Endometrial microvascular endothelial cells (primary cell): ENCODE measurements around the gene PDGFB. TPM values are rescaled to one million over a fixed set of nuclear protein-coding genes. Genes with fewer than 3 reads are reported as not detected.

ENCODE experiments used
- in situ Hi-C: cut with HindIII; loops from 2 replicates; pipeline ENCODE4 v1.10.0; 2017; ENCODE audit warnings: low sequenced_read_pairs, low pct_unique_long_range_greater_than_20kb; ENCODE audit errors: inconsistent ontology term
- total RNA-seq: library from RNA; depleted of rRNA; stranded (reverse); fragments of >200 nt; gene quantifications from one replicate; pipeline ENCODE4 v1.2.3, GENCODE V29; 2015; ENCODE audit errors: inconsistent ontology term

The PDGFB gene
- total RNA-seq, 1 donor from 2014 or later: 64.7 TPM

DNA sequence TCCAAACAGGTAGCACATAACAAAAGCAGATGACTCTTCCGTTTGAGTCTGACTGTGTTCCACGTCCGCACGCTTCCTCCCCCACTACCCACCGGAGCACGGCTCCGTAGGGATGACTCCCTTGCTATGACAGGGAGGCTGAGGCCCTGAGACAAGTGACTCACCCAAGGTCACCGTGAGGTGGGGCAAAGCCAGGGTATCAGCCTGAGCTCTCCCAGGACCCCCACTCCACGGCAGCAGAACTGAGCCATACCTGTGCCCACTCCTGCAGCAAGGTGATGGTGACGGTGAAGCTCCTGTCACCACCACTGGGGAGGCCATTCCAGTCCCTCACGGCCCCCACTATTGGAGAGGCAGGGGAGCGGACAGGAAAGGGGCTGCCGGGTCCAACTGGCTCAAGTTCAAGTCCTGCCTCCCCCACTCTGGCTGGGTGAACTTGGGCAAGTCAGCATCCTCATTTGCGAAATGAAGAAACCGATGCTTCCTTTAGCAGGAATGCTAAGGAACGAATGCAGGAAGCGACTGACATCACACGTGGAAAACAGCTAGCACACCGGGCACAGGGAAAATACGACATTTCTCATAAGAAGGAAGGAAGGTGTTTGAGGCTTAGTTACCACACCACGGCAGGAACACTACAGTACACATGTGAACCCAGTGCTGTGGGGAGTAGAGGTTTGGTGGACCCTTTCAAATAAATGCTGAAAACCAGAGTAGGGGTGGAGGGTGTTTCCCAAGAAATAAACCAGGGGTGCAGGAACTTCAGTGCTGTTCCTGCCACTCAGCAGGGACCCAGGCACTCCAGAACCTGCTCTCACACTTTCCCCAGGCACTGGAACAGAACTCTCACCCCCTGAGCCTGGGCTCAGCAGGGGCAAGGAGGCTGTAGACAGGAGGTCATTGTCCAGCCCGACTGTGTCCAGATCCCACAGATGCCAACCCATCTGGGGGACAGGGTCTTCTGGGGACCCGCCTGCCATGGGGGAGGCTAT, 59.9 kb downstream of the PDGFB start:
- in situ Hi-C loops: no loop called here

DNA sequence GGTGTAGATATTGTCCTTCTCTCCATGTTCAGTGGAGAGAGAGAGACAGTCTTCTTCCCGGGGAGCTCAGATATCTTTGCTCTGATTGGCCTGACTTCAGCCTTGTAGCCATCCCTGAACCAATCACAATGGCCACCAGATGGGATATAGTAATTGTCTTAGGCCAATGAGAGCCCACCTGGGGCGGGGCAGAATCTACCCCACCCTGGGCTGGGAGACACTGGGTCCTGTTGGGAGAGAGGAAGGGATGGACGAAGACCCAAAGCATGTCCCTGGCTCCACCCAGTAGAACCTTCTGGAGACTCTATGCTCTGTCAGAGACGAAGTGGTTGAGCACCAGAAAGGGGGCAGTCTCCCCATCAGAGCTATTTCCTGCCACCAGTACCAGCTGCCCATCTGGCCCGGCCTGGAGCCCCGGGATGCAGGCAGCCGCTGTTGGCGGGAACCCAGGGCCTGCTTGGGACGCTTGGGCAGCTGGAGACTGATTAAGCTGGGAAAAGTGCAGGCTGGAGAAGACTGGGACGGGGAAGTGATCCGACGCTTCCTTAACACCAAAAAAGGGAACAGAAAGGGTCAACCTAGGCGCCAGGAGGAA, 60.7 kb downstream of the PDGFB start:
- in situ Hi-C loops: no loop called here

DNA sequence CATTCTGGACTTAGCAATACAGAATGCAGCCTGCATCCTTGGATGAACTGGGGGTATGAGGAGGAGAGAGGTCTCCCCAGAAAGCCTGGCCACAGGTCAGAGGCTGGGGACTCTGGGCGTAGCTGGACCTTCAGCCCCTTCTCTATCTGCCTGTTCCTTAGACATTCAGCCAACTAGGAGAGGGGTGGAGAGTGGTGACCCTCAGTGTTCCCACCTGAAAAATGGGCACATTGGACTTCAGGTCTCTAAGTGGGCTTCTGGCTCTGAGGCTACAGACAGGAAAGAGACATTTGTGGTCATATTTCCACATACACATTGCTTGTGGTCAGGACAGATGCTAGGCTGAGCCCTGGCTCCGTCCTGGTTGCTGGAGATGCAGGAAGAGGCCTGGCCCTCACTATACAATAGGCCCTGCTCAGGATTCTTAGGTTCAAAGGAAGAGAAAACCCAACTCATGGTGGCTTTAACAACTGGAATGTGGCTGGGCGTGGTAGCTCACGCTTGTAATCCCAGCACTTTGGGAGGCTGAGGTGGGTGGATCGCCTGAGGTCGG, 62.2 kb downstream of the PDGFB start:
- in situ Hi-C loops: no loop called here

DNA sequence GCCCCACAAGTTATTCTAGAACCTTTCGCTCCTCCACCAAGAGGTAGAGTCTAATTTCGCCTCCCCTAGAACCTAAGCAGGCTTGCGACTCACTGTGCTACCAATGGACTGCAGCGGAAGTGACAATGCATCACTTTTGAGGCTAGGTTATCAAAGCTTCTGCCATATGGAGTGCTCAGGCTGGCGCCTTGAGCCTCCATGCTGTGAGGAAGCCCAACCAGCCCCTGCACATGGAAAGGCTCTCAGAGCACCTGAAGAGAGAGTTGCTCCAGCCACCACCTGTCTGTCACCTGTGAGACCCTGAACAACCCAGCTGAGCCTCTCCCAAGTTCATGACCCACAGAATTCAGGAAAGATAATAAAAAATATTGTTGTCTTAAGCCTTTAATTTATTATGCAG, 63.0 kb downstream of the PDGFB start:
- in situ Hi-C loops: no loop called here

DNA sequence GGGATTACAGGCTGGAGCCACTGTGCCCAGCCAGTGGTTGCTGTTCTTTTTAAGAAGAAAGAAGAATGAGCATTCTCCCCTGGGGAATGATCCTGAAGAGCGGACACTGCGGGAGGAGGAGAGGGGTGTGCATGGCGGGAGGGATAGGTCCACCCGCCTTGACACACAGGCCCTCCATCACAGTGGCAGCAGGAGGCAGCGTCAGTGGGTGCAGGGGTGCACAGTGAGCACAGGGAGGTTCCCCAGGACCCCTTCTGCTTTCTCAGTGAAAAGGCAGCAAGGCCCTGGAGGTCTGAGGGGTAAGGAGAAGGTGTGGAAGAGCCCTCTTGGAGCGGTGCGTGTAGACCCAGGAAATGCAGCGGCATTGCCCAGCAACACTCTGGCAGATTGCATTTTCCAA, 63.4 kb downstream of the PDGFB start:
- in situ Hi-C loops: no loop called here

DNA sequence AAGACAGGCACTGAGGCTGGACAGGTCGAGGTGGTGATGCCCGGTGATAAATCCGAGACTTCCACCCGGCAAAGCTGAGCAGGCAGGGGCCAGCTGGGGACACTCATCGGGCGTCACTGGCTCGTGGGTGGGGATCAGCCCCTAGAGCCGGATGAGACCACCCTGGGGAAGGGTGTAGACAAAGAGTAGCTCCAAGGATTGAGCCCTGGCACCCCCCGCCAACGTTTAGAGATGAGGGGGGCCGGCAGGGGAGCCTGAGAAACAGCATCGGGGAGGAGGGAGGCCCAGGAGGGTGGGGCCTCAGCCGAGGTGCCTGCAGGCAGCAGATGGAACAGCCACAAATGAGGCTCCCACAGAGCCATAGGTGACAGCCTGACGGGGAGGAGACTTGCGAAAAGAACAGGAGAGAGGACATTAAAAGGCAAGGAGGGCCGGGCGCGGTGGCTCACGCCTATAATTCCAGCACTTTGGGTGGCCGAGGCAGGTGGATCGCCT, 64.9 kb downstream of the PDGFB start:
- in situ Hi-C loops: no loop called here

DNA sequence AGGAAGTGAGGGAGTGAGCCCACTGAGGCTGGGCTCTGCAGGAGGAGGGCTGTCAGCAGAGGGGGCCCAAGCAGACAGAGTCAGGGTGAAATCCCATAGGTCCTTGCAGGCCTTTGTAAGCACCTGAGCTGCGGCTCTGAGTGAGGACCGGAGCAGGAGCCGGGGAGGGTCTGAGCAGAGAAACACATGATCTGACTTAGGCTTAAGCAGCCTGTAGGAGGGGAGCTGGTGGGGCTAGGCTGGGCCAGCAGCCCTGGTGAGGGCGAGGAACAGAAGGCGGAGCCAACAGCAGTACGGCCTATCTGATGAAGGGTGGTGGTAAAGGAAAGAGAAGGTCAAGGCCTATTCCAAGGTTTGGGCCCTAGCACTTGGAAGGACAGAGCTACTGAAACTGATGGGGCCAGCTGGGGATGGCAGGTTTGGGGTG, 65.4 kb downstream of the PDGFB start:
- in situ Hi-C loops: no loop called here

DNA sequence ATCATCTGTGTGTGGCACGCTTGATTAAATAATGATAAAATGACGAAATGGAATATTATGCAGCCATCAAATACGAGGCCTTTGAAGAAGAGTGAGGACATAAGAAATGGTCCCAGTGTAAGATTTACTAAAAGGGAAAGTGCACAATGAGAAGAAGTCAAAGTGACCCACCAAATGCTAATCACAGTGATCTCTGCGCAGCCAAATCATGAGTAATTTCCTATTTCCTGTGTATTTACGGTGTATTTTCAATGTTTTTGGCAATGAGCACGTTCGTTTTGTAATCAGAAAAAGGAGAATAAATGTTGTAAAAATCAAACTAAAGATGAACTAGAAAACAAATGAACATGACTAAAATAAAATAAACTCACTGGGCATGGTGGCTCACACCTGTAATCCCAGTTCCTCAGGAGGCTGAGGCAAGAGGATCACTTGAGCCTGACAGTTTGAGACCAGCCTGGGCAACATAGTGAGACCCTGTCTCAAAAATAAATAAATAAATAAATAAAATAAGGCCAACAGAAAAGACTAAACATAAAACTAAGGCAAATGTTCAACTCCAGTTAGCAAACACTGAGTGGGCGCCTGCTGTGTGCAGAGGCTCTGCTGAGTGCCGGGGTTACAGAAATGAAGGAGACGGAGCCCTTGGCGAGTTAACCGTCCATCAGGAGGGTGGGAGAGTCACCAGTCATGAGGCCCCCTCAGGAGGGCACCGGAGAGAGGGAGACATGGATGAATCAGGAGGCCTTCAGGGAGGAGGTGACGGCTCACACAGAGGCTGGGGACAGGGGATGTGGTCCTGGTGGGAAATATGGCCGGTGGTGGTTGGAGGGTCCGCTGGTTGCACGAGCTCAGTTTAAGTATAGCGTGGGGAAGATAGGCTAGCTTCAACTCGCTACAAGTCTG, 66.3 kb downstream of the PDGFB start:
- in situ Hi-C loops: no loop called here

DNA sequence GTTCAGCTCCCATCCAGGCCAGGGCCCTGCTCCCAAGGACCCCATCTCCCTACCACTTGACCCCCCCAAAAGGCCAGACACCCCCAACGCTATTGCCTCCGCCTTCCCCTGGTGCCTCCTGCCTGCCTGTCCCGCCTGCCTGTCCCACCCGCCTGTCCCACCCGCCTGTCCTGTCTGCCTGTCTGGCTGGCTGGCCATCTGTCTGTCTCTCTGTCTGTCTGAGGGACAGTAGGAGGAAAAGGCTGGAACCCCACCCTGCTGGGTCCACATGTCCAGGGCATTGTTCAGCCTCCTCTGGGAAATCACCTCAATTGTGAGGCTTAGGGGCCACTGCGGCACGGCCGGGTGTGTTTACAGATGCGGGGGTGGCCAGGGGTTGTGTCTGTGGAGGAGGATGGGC, 67.0 kb downstream of the PDGFB start:
- in situ Hi-C loops: no loop called here

DNA sequence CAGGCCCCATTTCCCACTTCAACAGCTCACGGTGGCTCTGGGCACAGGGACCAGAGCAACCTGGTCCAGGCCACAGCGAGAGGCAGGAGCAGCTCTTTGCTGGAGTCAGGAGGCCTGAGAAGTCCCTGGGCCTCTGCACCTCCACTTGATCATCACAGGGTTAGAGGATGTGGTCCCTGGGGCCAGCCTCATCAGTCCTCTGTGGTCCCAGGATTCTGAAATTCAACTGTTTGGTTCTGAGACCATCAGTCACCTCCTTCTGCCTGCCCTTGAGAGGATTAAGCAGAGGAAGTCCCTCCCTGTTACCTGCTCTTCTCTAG, 67.4 kb downstream of the PDGFB start:
- in situ Hi-C loops: no loop called here

DNA sequence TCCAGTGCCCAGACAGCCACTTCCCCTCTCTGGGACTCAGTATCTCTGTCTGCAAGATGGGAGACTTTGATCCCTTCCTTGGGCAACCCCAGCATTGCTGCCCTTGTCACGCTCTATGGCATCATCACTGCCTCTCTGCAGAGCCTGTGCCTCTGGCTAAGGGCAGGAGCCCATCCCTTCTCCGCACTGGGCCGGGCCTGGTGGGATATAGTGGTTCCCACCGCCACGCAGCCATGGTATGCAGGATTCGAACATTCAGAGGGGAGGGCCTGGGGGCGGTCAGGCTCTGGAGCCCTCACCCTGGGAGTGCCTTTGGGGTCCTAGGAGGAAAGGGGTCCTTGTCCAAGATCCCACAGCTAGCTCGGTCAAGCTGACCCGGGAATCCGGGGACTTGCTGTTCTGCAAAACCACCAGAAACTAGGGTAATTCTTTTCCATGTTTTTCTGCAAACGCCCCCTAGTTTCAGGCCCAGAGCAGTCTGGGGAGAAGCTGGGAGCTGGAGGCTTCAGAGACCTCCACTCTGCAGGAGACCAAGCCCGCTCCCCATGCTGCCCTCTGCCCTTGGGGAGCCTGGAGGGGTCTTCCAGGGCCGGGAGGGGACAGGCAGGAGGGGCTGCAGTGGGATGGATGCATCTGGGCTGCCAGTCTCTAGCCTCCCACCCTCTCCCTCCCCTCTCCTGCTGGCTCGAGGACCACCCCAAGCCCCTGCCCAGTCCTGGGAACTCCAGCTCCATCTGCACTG, 67.9 kb downstream of the PDGFB start:
- in situ Hi-C loops: no loop called here

DNA sequence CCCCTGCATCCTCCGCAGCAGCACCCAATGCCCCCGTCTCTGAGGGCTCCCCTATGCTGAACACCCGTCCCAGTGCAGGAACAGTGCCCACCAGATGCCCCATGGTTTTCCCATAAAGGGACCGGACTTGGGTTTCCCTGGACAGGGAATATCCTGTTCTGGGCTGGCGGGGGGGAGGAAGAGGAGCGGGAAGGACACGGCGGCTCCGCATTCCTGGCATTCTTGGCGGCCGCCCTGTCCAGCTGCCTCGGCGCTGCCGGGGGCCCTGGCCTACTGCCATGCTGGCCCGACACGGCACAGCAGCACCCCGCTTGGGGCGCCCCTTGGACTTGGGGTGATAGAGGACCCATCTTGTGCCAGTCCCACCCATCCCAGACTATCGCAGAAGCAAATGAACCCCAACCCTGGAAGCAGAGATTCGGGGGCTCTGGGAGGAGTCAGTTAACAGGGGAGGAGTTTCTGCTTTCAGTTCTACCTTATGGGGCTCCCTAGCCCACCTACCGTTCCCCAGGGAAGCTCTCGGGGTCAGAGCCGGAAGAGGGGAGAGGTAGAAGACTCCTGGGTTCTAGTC, 68.6 kb downstream of the PDGFB start:
- in situ Hi-C loops: no loop called here

DNA sequence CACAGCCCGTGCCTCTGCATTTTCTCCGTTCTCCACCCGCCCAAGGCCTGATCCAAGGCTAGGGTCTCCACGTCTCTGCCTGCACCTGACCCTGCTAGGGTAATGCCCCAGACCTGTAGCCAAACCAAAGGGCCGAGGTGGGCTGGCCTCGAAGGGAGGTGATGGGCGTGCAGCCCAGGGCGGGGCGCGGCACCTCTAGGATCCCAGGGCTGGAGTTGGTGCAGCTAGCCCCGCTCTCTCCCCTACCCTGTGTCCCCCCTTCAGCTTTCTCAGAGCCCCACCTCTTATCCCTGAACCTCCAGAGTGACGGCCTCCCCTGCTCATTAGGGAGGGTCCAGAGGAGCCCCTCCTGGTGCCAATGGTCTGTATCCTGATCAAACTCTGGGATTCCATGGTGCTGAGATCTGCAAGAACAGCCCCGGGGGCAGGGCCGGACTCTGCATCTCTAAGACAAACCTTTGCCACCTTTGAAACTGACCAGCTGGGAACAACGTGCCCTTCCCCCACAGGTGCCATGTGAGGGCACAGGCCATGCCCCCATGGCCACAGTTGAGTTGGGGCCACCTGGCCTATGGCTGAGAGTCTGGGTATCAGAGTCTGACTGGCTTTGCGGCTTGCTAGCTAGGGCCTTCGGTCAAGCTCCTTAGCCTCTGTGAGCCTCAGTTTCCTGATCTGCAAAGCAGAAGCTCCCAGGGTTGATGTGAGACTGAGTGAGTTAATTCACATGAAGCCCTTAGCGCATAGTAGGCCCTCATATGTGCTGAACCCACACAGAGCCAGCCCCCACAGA, 69.2 kb downstream of the PDGFB start:
- in situ Hi-C loops: no loop called here

DNA sequence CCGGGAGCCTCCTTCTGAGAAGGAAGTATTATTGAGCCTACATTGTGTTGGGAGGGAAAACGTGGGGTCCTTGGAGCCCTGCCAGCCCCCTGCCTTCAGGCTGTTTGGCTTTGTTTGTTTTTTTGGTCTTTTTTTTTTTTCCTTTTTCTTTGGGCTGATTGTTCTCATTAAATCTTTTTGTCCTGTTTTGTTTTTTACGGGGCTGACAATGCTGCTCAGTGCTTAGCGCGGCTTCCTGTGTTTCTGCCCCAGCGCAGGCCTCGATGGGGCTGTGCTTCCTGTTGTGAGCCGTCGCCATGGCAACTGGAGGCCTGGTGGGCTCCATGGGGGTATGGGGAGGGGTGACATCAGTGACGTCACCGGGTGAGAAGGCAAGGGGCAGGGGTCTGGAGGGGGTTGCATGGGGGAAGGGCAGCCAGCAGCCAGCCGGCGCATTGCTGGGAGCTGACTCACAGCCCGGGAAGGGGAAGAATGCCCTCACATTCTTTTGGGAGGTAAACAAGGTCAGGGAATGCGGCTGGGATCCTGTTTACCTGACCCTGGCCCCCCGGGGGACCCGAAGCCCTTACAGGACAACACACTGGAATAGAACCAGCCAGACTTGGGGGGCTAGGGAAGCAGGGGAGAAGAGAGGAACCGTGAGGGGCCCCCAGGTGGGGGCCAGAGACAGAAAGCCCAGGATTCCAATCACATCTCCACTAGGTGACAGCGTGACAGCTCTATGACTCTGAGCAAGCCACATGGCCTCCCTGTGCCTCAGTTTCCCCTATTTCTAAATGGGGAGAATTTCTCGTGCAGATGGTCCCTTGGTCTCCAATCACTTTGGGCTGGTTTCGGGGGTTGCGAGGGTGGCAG, 70.1 kb downstream of the PDGFB start:
- in situ Hi-C loops: no loop called here

DNA sequence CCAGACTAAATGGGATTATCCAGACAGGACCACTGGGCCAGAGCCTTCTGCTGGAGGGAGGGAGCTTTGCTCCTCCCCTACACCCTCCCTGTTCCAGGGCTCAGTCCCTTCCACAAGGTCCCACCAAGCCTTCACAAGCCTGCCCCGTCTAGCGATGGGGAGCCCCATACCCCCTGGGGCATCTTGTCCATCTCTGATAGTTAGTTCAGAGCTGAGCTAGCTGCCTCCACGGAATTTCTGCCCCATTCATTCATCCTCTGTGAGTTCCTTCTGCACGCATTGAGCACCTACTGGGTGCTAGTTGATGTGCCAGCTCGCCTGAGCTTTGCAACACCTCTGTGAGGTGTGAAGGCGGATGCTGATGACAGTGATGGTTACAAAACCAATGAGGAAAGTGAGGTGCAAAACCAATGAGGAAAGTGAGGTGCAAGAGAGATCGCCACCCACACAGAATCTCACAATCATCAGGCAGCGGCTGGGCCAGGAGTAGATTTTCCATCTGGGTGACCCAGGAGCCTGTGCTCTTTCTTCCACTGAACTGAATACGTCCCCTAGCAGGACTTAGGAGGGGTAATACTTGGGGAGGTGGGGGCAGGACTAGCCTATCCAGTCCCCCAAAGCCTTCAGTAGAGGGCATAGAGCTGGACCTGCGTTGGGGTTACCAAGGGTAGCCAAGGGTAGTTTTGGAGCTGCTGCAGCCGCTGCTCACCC, 70.8 kb downstream of the PDGFB start:
- in situ Hi-C loops: no loop called here
